IMR-90 (cell line): ENCODE results near the gene PPP1R13L.

ENCODE experiments used
- BHLHE40 ChIP-seq: fragments of 150-350 bp; IDR thresholded peaks from 2 replicates; pipeline ENCODE4 v1.6.1; 2016; ENCODE audit warnings: mild to moderate bottlenecking, low read depth, low read length
- CHD1 ChIP-seq: IDR thresholded peaks from 2 replicates; pipeline ENCODE4 v1.6.1; 2012; ENCODE audit warnings: low read depth, low read length, improper control_type of control experiment
- CTCF ChIP-seq: conservative IDR thresholded peaks from 2 replicates; pipeline ENCODE4 v1.5.1; 2012; ENCODE audit warnings: mild to moderate bottlenecking, low read depth, low read length, improper control_type of control experiment
- FOS ChIP-seq: fragments of 150-350 bp; IDR thresholded peaks from 2 replicates; pipeline ENCODE4 v1.6.1; 2016; ENCODE audit warnings: low read depth, low read length
- POLR2A ChIP-seq: IDR thresholded peaks from 2 replicates; pipeline ENCODE4 v1.6.1; 2012; ENCODE audit warnings: mild to moderate bottlenecking, low read depth, low read length
- USF2 ChIP-seq: fragments of 150-350 bp; IDR thresholded peaks from 2 replicates; pipeline ENCODE4 v1.6.1; 2017; ENCODE audit warnings: mild to moderate bottlenecking, antibody characterized with exemption, low read length, low read depth

- no peak for TF ChIP-seq POLR2A
- TF ChIP-seq CHD1: no peak
- TF ChIP-seq USF2: no peak
- TF ChIP-seq CTCF: no peak
- no peak for TF ChIP-seq FOS
- TF ChIP-seq BHLHE40: no peak
Observed at GRCh38 chr19:45342911-45343310, 62.0 kb downstream of the PPP1R13L start.
